H1 (cell line): ENCODE data around the gene ATF7. TPM values are rescaled to one million over a fixed set of nuclear protein-coding genes. Genes with fewer than 3 reads are reported as not detected.
A peak's percentile ranks its signal among the peaks of the same experiment; 100 is the strongest.

Experiments
- CTCF ChIA-PET: fragments of 300-600 bp; sonication (Branson Sonifier 250); formaldehyde crosslinking; loops from one replicate; lab custom pipeline; 2021; ENCODE audit not compliant: partially characterized antibody; lab: Charles Lee
- POLR2A ChIA-PET: fragments of 300-600 bp; sonication (Branson Sonifier 250); formaldehyde crosslinking; loops from one replicate; lab custom pipeline; 2021; ENCODE audit warnings: inconsistent platforms; ENCODE audit not compliant: partially characterized antibody; lab: Charles Lee
- DNase-seq, 2 experiments: peaks; one replicate each; pipeline versions ENCODE4 v3.0.0 to v3.0.0-alpha.2; 2010 to 2022; ENCODE audit warnings: low spot score in 2 of 2, low read depth in 1 of 2, mixed read lengths in 1 of 2
- FAIRE-seq: peaks from 2 replicates; lab custom pipeline; 2011; peaks lifted over from hg19 to GRCh38; lab: Jason Lieb, UNC
- H2AFZ ChIP-seq: 2 replicates; pipeline ENCODE4 v1.8.1; 2012; ENCODE audit warnings: low read length, inconsistent platforms
- H2AK5ac ChIP-seq: 2 replicates; pipeline ENCODE4 v1.6.1; 2013; ENCODE audit warnings: low read depth, low read length
- H2BK120ac ChIP-seq: replicated peaks from 2 replicates; pipeline ENCODE3; 2013; ENCODE audit warnings: low read depth, low read length, inconsistent platforms
- H2BK12ac ChIP-seq: 2 replicates; pipeline ENCODE4 v1.6.1; 2013; ENCODE audit warnings: low read depth, low read length
- H2BK15ac ChIP-seq: 2 replicates; pipeline ENCODE4 v1.6.1; 2013; ENCODE audit warnings: low read length
- H2BK20ac ChIP-seq: 2 replicates; pipeline ENCODE4 v1.6.1; 2013; ENCODE audit warnings: low read length
- H2BK5ac ChIP-seq: 2 replicates; pipeline ENCODE4 v1.6.1; 2013; ENCODE audit warnings: low read depth, low read length
- H3K14ac ChIP-seq: 2 replicates; pipeline ENCODE4 v1.6.1; 2013; ENCODE audit warnings: inconsistent platforms; ENCODE audit not compliant: insufficient read length
- H3K18ac ChIP-seq: 2 replicates; pipeline ENCODE4 v1.6.1; 2013; ENCODE audit warnings: low read length; ENCODE audit errors: extremely low read depth
- H3K23ac ChIP-seq: 2 replicates; pipeline ENCODE4 v1.6.1; 2013; ENCODE audit warnings: inconsistent platforms; ENCODE audit not compliant: insufficient read length
- H3K23me2 ChIP-seq: 2 replicates; pipeline ENCODE4 v1.6.1; 2013; ENCODE audit warnings: low read depth, low read length
- H3K27ac ChIP-seq: 2 replicates; pipeline ENCODE4 v1.6.1; 2011; ENCODE audit warnings: low read depth, low read length, inconsistent platforms
- H3K27me3 ChIP-seq, 4 experiments: replicated peaks in 1 of 4; 1 replicate in 1 of 4; 2 replicates in 3 of 4; pipeline versions ENCODE4 v1.6.1 to v1.8.1; 2011 to 2013; ENCODE audit warnings: low read length in 3 of 4, mild to moderate bottlenecking in 3 of 4, inconsistent platforms in 2 of 4, mixed read lengths in 2 of 4, moderate library complexity in 1 of 4; ENCODE audit not compliant: control insufficient read depth in 3 of 4, insufficient read depth in 3 of 4; ENCODE audit errors: extremely low read depth in 1 of 4
- H3K36me3 ChIP-seq, 4 experiments: 2 replicates each; pipeline versions ENCODE4 v1.6.1 to v1.8.1; 2011 to 2013; ENCODE audit warnings: mild to moderate bottlenecking in 4 of 4, low read length in 3 of 4, moderate library complexity in 2 of 4, control low read depth in 1 of 4, inconsistent platforms in 1 of 4; ENCODE audit not compliant: insufficient read depth in 4 of 4, control insufficient read depth in 2 of 4
- H3K4ac ChIP-seq: replicated peaks from 2 replicates; pipeline ENCODE3; 2013; ENCODE audit warnings: low read length, low read depth, mixed read lengths, inconsistent platforms; ENCODE audit not compliant: insufficient read length
- H3K4me1 ChIP-seq, 4 experiments: replicated peaks in 1 of 4; 1 replicate in 1 of 4; 2 replicates in 3 of 4; pipeline versions ENCODE4 v1.6.1 to v1.8.1; 2011 to 2013; ENCODE audit warnings: low read length in 3 of 4, inconsistent platforms in 2 of 4, mixed read lengths in 1 of 4; ENCODE audit not compliant: insufficient read depth in 4 of 4, control insufficient read depth in 3 of 4
- H3K4me2 ChIP-seq, 2 experiments: 2 replicates each; pipeline versions ENCODE4 v1.6.1 to v1.8.1; 2011 to 2013; ENCODE audit warnings: low read depth in 2 of 2, low read length in 2 of 2, control low read depth in 1 of 2, inconsistent platforms in 1 of 2, mild to moderate bottlenecking in 1 of 2; ENCODE audit not compliant: insufficient read depth in 1 of 2
- H3K4me3 ChIP-seq, 4 experiments: fragments of 200-600, 300-600 bp in 1 of 4; sonication (generic), shearing (Covaris generic), sonication (Bioruptor Twin) in 1 of 4; 2 replicates each; pipeline versions ENCODE4 v1.5.1 to v1.8.1; 2011 to 2016; ENCODE audit warnings: low read length in 4 of 4, low read depth in 3 of 4, control low read depth in 2 of 4, inconsistent platforms in 2 of 4, mild to moderate bottlenecking in 2 of 4, mixed read lengths in 1 of 4, moderate library complexity in 1 of 4; ENCODE audit not compliant: insufficient read depth in 2 of 4; ENCODE audit errors: extremely low read depth in 1 of 4
- H3K56ac ChIP-seq: replicated peaks from 2 replicates; pipeline ENCODE3; 2013; ENCODE audit warnings: low read depth, mild to moderate bottlenecking, mixed read lengths, low read length, inconsistent platforms; ENCODE audit not compliant: insufficient read length
- H3K79me1 ChIP-seq: 2 replicates; pipeline ENCODE4 v1.6.1; 2013; ENCODE audit warnings: low read depth, low read length, control low read depth
- H3K79me2 ChIP-seq, 2 experiments: 2 replicates each; pipeline versions ENCODE4 v1.6.1 to v1.8.1; 2012 to 2013; ENCODE audit warnings: low read length in 2 of 2, mild to moderate bottlenecking in 2 of 2, inconsistent platforms in 1 of 2; ENCODE audit not compliant: insufficient read depth in 2 of 2, control insufficient read depth in 1 of 2
- H3K9ac ChIP-seq, 4 experiments: replicated peaks in 1 of 4; 1 replicate in 1 of 4; 2 replicates in 3 of 4; pipeline versions ENCODE4 v1.6.1 to v1.8.1; 2011 to 2013; ENCODE audit warnings: low read depth in 3 of 4, low read length in 3 of 4, control low read depth in 2 of 4, mild to moderate bottlenecking in 2 of 4, moderate library complexity in 2 of 4, inconsistent platforms in 1 of 4; ENCODE audit errors: extremely low read depth in 1 of 4
- H3K9me3 ChIP-seq, 2 experiments: 2 replicates each; pipeline versions ENCODE4 v1.6.1 to v1.8.1; 2012 to 2013; ENCODE audit warnings: mild to moderate bottlenecking in 2 of 2, moderate library complexity in 2 of 2, control low read depth in 1 of 2, inconsistent platforms in 1 of 2, low read depth in 1 of 2, low read length in 1 of 2, mixed read lengths in 1 of 2; ENCODE audit not compliant: insufficient read depth in 2 of 2
- H4K20me1 ChIP-seq, 2 experiments: replicated peaks in 1 of 2; 2 replicates each; pipeline versions ENCODE3 to v1.8.1; 2011 to 2013; ENCODE audit warnings: inconsistent platforms in 2 of 2, low read length in 2 of 2, mild to moderate bottlenecking in 1 of 2; ENCODE audit not compliant: insufficient read depth in 2 of 2, control insufficient read depth in 1 of 2
- H4K5ac ChIP-seq: 2 replicates; pipeline ENCODE4 v1.6.1; 2013; ENCODE audit warnings: low read length, low read depth, mixed read lengths, inconsistent platforms; ENCODE audit not compliant: insufficient read length
- H4K8ac ChIP-seq: 2 replicates; pipeline ENCODE4 v1.8.0; 2013; ENCODE audit warnings: mild to moderate bottlenecking, moderate library complexity, low read length, inconsistent platforms; ENCODE audit not compliant: insufficient read depth; ENCODE audit errors: extremely low read depth
- H4K91ac ChIP-seq: replicated peaks from 2 replicates; pipeline ENCODE3; 2013; ENCODE audit warnings: low read length, mixed read lengths, inconsistent platforms; ENCODE audit not compliant: insufficient read length
- BRCA1 ChIP-seq: IDR thresholded peaks from 2 replicates; pipeline ENCODE4 v1.6.1; 2012; ENCODE audit warnings: low read depth, low read length, improper control_type of control experiment
- CHD2 ChIP-seq: IDR thresholded peaks from 2 replicates; pipeline ENCODE4 v1.6.1; 2012; ENCODE audit warnings: low read length, improper control_type of control experiment
- E2F6 ChIP-seq: IDR thresholded peaks from 2 replicates; pipeline ENCODE4 v1.6.1; 2012; ENCODE audit warnings: inconsistent platforms
- EZH2 ChIP-seq: fragments of 200-600 bp; sonication (generic); IDR thresholded peaks from 2 replicates; pipeline ENCODE4 v1.7.1; 2012; ENCODE audit warnings: low read depth, mild to moderate bottlenecking, moderate library complexity, low read length, inconsistent platforms; ENCODE audit not compliant: severe bottlenecking
- KDM1A ChIP-seq: fragments of 200-600, 300-600 bp; sonication (generic); IDR thresholded peaks from 2 replicates; pipeline ENCODE4 v1.7.1; 2016; ENCODE audit warnings: mild to moderate bottlenecking, low read length, borderline replicate concordance
- PHF8 ChIP-seq: fragments of 200-600 bp; sonication (generic); conservative IDR thresholded peaks from 2 replicates; pipeline ENCODE4 v1.7.1; 2012; ENCODE audit warnings: low read depth, mild to moderate bottlenecking, inconsistent platforms, low read length, moderate library complexity
- RFX5 ChIP-seq: IDR thresholded peaks from 2 replicates; pipeline ENCODE4 v1.6.1; 2011; ENCODE audit warnings: low read depth, low read length, improper control_type of control experiment, borderline replicate concordance
- RNF2 ChIP-seq: fragments of 200-900, 300-1000 bp; sonication (generic); IDR thresholded peaks from 2 replicates; pipeline ENCODE4 v1.7.1; 2016; ENCODE audit warnings: borderline replicate concordance, low read depth, mild to moderate bottlenecking, antibody characterized with exemption, low read length; ENCODE audit not compliant: poor library complexity, severe bottlenecking; ENCODE audit errors: missing control alignments
- SP4 ChIP-seq: IDR thresholded peaks from 2 replicates; pipeline ENCODE4 v1.6.1; 2012; ENCODE audit warnings: low read length, inconsistent platforms
- TAF1 ChIP-seq: IDR thresholded peaks from 2 replicates; pipeline ENCODE4 v1.6.1; 2011; ENCODE audit warnings: mild to moderate bottlenecking, low read depth, low read length
- WGBS, 2 experiments: shearing (Covaris generic) in 1 of 2; methylation state at CpG; one replicate each; pipeline versions ENCODE4 v1.1.6 to v1.1.7; 2013 to 2015; ENCODE audit warnings: low lambda C conversion rate in 2 of 2, mixed read lengths in 2 of 2, inconsistent platforms in 1 of 2, low coverage in 1 of 2, missing lambda C conversion rate in 1 of 2; ENCODE audit not compliant: insufficient replicate concordance in 2 of 2, insufficient coverage in 1 of 2, insufficient read length in 1 of 2; ENCODE audit errors: extremely low coverage in 1 of 2, missing lambda C conversion rate in 1 of 2; 5-methylcytosine and 5-hydroxymethylcytosine counted together
- polyA plus RNA-seq, 7 experiments: library from polyadenylated mRNA; depleted of rRNA in 3 of 7; stranded (reverse) in 5 of 7; unstranded in 2 of 7; fragments of >200 nt in 5 of 7; fragments of 200-250 nt in 2 of 7; gene quantifications; 1 replicate in 5 of 7; 2 replicates in 1 of 7; 4 replicates in 1 of 7; pipeline versions ENCODE4 v1.2.1 to v1.2.3, GENCODE V29; 2011 to 2013; ENCODE audit warnings: missing spikeins in 2 of 7, mixed read lengths in 2 of 7
- total RNA-seq: library from RNA; stranded (reverse); fragmentation: NEBNext Ultra II Directional; extraction: Animal tissue kit (Norgen Biotek cat#: 25700); gene quantifications from 2 replicates; pipeline ENCODE4 v1.2.1, GENCODE V29; 2021

Gene ATF7
- total and polyA plus RNA-seq, 2 of the 8 experiments (the other 6 are each of a cell fraction or from before 2014, with no cell fraction given): 10.1 to 16.6 TPM

- no peak overlapping the region for H3K27ac ChIP-seq
- no peak overlapping the region for H4K91ac ChIP-seq
- no peak overlapping the region for H2AFZ ChIP-seq
- peaks cover 0 to 6% (median 0%) of the 10 kb centered on the region in 4 experiments; a peak in 2 of 7 replicates for H3K4me1 ChIP-seq
- H4K8ac ChIP-seq: no peak overlapping the region
- H4K5ac ChIP-seq: no peak overlapping the region
- H2BK20ac ChIP-seq: no peak overlapping the region
- H3K23ac ChIP-seq: no peak overlapping the region
- no peak overlapping the region for H3K4me3 ChIP-seq
- H2AK5ac ChIP-seq: no peak overlapping the region
- 91% methylated on average over 6 of the region's 6 CpGs; no CpG with 5 or more reads in 1 of the 2 experiments for WGBS, 2 experiments
- H2BK5ac ChIP-seq: no peak overlapping the region
- H2BK12ac ChIP-seq: no peak overlapping the region
- no peak overlapping the region for H3K4ac ChIP-seq
- H3K9me3 ChIP-seq: no peaks in the 10 kb centered on the region
- H3K9ac ChIP-seq: peak overlapping the region in 1 of 4 experiments; percentile 34; a peak in 1 of 7 replicates
- H3K56ac ChIP-seq: no peak overlapping the region
- ChIA-PET POLR2A (interaction anchor here (0.6 to 1.9 kb wide), 2 partner anchors 32 to 84 kb away, joined by 3 to 5 read pairs; partner anchors contain the start of gene ATP5MC2), CTCF (interaction anchor here (1.0 to 1.6 kb wide), 5 partner anchors 11 to 48 kb away, joined by 3 to 7 read pairs (median 4); no protein-coding TSS in a partner anchor)
- no peak overlapping the region for H3K18ac ChIP-seq
- no peak overlapping the region for H2BK120ac ChIP-seq
- H3K23me2 ChIP-seq: no peaks in the 10 kb centered on the region
- peaks cover 2% of the 10 kb centered on the region; the same call in 1 of the 2 replicates for H3K79me1 ChIP-seq
- no peak overlapping the region for H2BK15ac ChIP-seq
- no peak overlapping the region for H3K14ac ChIP-seq
- DNase-seq: no peak
- no peaks in the 10 kb centered on the region for H3K79me2 ChIP-seq
- no peak overlapping the region for H3K4me2 ChIP-seq
- no peaks in the 10 kb centered on the region for H4K20me1 ChIP-seq
- FAIRE-seq: no peak
- no peaks in the 10 kb centered on the region for H3K36me3 ChIP-seq
- H3K27me3 ChIP-seq: no peaks in the 10 kb centered on the region
- TF ChIP-seq SP4 (no peak), BRCA1 (no peak), KDM1A (no peak), RFX5 (no peak), CHD2 (no peak), TAF1 (no peak), RNF2 (no peak), E2F6 (no peak), PHF8 (no peak), EZH2 (no peak)
Measured at GRCh38 chr12:53591301-53592206, 34.6 kb downstream of the ATF7 start.
